OCI-M2 (cell line): ENCODE results near the gene NOSIP.
"Not testable (repeated sequence)": the region's sequence is repeated elsewhere in the genome, so short reads cannot be mapped to it uniquely, and the experiment has no call there.

Source experiments
- DNase-seq: peaks from one replicate; lab custom pipeline; 2025; ENCODE audit not compliant: unreplicated experiment; lab: John Stamatoyannopoulos, UW

Gene NOSIP, protein sequence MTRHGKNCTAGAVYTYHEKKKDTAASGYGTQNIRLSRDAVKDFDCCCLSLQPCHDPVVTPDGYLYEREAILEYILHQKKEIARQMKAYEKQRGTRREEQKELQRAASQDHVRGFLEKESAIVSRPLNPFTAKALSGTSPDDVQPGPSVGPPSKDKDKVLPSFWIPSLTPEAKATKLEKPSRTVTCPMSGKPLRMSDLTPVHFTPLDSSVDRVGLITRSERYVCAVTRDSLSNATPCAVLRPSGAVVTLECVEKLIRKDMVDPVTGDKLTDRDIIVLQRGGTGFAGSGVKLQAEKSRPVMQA

DNA sequence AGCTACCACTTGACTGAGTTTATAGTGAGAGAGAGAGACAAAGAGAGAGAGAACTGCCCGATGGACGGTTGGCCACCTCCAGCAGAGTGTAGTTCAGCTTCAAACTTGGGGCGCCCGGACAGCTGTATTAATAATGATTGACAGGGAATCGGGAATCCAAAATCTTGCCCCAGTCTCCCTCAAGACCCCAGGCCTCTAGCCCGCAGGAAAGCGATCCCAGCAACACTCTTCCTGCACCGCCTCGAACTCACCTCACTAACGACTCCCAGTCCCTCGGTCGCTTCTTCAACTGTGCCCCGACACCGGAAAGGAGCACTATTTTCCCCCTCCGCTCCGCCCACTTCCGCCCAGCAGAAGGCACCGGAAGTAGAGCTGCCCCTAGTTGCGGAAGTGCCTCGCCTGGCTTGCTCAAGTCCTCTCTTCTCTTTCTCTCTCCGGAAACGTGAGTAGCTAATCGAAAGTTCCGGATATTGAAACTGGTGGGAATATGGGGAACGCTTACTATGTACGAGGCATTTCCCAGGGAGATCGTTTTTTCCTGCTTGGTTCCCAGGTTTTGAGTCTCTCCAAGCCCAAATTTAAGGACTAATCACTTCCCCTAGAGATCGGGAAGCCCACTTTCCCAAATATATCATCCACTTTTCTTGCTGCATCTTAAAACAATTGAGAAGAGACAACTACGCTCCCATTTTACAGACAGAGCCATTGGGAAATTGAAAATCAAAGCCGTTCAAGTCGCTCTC lies at the start of gene NOSIP:
Gene NOSIP (minus strand): TSS at position 293 of the 743 bp plus-strand sequence. CDS start 19,865 bp downstream, outside the sequence.
- peak; percentile 76 for DNase-seq

DNA sequence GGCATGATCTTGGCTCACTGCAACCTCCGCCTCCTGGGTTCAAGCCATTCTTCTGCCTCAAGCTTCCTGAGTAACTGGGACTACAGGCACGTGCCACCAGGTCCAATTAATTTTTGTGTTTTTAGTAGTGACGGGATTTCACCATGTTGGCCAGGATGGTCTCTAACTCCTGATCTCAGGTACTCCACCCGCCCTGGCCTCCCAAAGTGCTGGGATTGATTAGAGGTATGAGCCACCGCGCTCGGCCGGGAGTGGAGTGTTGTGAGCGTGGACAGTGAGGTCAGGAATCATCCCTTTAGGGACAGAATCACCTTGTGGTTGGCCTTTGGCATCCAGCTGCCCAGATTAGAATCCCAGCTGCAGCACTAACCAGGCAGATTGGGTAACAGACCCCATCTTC lies 49.3 kb upstream of the NOSIP start:
- DNase-seq: no peak

DNA sequence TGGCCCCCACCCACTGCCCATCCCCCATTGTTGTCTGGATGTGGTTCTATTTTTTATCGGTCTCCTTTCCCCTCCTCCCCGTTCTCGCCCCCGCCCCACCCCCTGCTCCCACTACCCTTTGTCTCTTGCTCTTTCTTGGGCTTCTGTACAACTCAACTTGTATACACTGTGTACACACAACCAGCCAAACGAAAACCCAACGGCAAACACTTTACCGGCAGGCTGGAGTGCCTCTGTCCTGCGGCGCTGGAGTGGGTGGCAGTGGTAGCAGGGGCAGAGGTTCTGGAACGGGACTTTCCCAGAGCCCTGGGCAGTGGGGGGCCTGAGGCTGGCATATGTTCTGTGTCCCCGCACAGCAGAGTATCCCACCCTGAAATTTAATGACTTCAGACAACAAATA lies 45.9 kb upstream of the NOSIP start:
- DNase-seq: no peak

DNA sequence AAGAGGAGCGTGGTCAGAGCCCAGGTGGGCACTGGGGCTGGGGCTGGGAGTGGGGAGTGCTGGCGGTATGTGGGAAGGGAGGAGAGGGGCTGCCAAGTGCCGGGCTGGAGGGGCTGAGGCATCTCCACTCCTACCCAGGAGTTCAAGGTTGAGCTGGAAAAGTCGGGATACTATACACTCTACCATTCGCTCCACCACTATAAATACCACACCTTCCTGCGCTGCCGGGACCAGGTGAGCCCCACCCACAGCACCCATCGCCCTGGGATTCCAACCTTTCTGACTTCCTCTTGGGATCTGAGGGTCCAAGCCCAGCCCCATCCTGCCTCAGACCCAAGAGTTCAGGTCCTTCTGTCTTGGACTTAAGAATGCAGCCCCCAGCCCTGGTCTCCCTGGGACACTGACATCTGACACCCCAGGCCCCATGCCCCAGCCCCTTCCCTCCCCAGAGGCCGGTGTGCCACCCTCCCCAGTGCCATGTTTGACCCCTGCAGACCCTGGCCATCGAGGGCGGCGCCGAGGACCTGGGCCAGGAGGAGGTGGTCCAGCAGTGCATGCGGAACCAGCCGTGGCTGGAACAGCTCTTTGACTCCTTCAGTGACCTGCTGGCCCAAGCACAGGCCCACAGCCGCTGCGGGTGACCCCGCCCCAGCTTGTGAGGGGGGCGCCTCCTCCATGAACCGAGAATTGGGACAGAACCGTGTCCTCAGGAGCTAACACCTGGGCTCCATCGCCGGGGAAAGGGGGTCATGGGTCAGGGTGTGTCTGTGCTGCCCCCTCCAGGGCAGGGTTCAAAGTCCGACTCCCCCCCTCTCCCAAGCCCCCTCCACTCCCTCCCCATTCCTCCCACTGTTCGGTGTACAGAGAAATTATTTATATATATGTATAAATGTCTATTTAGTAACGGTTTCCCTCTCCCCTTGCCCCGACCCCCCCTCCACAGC lies 44.9 kb upstream of the NOSIP start:
- DNase-seq: no peak

DNA sequence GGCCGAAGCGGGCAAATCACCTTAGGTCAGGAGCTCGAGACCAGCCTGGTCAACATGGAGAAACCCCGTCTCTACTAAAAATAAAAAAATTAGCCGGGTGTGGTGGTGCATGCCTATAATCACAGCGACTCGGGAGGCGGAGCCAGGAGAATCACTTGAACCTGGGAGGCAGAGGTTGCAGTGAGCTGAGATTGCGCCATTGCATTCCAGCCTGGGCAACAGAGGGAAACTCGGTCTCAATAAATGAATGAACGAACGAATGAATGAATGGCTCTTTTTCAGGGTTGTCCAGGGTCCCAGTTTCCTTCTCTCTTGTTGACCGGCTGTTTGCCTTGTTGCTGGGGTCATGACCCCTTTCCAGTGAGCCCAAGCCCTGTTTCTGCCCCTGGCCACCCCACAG lies 37.5 kb upstream of the NOSIP start:
- DNase-seq: not testable (repeated sequence)

DNA sequence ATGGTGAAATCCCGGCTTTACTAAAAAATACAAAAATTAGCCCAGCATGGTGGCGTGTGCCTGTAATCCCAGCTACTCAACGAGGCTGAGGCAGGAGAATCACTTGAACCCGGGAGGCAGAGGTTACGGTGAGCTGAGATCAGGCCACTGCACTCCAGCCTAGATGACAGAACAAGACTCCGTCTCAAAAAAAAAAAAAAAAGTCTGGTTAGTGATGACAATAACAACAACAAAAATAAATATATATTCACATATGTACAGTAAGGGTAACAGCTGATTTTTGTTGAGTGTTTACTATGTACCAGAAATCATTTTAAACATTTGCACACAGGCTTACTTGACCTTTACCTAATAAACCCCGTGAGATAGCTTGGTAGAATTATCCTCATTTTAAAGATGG lies 36.6 kb upstream of the NOSIP start:
- no peak for DNase-seq

DNA sequence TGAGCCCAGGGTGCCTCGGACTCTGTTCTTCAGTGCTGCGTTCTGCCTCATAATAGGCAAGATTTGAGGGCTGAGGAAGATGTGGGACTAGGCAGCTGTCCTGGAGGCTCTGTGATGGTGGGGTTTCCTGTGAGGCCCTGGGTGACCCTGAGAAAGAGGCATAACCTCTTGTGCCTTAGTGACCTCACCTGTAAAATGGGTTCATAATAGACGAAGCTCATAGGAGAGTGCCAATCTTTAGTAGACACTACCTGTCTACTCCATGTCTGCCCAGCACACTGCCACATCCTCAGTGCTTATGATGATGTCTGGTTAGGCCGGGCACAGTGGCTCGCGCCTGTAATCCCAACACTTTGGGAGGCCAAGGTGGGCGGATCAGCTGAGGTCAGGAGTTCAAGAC lies 36.2 kb upstream of the NOSIP start:
- DNase-seq: no peak

DNA sequence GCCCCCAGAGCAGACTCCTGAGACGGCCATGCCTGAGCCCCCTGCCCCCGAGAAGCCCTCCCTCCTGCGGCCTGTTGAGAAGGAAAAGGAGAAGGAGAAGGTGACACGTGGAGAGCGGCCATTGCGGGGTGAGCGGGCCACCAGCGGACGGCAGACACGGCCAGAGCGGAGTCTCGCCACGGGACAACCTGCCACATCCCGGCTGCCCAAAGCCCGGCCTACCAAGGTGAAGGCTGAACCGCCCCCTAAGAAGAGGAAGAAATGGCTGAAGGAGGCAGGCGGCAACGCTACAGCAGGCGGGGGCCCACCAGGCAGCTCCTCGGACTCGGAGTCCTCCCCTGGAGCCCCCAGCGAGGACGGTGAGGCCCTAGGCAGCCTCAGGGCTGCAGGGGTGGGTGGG lies 35.5 kb upstream of the NOSIP start:
- no peak for DNase-seq

DNA sequence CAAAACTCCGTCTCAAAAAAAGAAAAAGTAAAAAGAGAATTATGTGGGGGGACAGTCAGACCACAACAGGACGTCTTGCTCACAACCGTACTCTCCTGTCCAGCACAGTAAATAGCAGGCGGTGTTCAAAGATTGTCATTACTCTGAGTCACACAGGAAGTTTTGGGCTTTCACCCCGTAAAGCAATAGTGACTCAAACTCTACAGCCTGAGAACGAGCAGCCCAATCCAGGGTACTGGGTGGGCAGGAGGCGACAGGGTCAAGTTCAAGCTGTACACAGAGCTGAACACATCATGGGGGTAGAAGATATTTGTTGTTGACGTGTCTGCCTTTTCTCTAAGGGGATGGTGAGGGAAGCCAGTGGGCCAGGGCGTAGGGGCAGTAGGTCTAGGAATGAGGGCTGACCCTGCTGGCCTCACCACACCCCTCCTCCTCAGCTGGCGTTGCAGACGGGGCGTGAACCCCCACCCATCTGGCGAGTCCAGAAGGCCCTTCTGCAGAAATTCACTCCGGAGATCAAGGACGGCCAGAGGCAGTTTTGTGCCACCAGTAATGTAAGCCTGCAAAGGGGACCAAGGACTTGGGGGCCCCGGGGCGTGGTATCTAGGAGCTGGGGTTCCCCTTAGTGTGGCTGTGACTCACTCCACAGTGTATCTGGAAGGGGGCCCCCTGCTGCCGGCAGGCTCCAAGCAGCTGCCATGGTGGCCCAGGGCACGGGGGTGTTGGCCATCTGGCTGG lies 33.9 kb upstream of the NOSIP start:
- DNase-seq: no peak

DNA sequence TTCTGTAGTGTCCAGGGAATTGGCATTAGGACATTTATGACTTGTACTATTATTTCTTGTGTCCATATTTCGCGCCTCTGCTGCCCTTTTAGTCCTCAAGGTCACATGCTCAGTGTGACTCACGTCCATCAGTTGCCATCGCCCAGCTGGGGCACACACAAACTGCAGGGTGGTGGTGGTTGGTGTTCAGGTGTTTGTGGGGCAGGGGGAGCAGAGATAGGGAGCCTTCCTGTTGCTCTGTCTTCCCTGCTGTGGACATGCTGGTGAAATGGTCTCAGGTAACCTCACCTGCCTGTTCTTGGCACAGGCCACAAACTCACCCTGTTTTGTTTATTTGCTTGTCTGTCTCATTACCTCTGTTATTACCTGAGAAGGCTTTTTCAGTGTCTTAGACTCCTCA lies 33.0 kb upstream of the NOSIP start:
- no peak for DNase-seq

DNA sequence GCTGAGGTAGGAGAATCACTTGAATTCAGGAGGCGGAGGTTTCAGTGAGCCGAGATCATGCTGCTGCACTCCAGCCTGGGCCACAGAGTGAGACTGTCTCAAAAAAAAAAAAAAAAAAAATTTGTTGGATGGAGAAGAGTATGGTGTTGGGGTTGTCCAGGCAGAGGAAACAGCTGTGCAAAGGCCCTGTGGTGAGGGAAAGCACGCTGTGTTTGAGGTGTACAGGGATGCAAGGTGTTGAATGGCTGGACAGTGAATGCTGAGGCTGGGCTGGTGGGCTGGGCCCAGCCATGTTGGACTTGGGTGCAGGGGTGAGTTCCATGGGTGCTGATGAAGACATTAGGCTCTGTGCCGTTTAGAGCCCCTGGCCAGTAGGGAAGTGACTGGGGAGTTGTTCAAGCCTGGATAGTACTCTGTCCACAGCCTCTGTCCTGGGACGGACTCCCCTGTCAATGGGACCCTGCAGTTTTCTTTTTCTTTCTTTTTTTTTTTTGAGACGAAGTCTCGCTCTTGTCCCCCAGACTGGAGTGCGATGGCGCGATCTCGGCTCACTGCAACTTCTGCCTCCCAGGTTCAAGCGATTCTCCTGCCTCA lies 29.2 kb upstream of the NOSIP start:
- DNase-seq: no peak

DNA sequence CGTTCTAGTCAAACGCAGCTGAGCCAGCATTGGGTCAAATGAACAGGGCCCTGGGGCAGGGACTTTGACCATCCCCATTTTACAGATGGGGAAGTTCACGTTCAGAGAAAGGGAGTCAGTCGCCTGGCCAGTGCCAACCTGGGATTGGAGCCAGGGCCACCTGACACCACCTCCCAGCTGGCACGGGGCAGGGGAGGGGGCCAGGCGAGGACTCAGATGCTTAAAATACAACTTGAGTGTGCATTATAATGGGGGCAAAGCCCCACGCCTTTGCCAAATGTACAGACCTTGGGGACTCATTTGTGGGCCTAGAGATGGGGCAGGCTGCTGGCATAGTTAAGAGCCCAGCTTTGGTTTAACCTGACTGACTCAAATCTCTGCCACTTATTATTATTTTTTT lies 25.2 kb upstream of the NOSIP start:
- DNase-seq: no peak

DNA sequence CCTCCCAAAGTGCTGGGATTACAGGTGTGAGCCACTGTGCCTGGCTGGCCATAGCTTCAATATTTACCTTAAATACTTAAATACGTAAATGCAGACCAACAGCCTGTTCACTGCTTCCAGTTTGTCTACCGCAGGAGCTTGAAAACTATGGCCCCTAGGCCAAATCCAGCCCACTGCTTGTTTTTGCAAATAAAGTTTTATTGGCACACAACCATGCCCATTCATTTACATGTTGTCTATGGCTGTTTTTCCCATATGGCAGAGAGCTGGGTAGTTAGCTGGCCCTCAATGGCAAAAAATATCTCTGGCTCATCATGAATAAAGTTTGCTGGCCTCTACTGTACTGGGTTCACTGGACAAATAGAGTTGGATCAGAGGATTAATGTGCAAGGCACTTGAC lies 22.4 kb upstream of the NOSIP start:
- no peak for DNase-seq

DNA sequence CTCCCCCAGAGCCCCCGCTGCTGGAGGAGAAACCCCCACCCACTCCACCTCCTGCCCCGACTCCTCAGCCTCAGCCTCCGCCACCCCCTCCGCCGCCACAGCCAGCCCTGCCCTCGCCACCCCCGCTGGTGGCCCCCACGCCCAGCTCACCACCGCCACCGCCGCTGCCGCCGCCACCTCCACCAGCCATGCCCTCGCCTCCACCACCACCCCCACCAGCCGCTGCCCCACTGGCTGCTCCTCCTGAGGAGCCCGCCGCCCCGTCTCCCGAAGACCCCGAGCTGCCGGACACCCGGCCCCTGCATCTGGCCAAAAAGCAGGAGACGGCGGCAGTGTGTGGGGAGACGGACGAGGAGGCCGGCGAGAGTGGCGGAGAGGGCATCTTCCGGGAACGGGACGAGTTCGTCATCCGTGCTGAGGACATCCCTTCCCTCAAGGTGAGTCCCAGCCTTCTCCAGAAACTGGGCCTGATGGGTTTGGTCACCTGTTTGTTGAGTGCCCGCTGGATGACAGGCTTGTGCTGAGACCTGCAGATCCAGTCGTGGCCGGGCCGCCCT lies 21.2 kb upstream of the NOSIP start:
- no peak for DNase-seq

DNA sequence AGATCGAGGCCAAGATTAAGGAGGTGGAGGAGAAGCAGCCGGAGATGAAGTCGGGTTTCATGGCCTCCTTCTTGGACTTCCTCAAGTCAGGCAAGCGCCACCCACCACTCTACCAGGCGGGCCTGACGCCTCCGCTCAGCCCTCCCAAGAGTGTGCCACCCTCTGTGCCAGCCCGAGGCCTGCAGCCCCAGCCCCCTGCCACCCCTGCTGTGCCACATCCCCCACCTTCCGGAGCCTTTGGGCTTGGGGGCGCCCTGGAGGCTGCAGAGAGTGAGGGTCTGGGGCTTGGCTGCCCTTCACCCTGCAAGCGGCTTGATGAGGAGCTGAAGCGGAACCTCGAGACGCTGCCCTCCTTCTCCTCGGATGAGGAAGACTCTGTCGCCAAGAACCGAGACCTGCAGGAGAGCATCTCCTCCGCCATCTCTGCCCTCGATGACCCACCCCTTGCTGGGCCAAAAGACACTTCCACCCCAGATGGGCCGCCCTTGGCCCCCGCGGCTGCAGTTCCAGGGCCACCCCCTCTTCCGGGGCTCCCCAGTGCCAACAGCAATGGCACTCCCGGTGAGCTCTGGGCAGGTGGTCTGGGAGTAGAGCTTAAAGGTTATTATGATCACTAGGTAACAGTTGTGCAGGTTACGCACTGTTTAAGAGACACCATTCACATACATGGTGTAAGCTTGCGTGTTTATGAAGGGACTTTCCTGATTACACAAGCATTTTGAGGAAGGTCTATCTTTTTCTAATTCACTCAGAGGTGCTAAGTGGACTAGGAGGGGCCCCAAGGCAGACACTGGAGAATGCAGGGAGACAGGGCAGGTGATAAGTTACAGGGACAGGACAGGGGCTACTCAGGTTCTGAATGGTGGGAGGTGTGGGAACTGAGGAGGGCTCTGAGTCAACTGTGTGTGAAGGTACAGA lies 19.3 kb upstream of the NOSIP start:
- DNase-seq: no peak

DNA sequence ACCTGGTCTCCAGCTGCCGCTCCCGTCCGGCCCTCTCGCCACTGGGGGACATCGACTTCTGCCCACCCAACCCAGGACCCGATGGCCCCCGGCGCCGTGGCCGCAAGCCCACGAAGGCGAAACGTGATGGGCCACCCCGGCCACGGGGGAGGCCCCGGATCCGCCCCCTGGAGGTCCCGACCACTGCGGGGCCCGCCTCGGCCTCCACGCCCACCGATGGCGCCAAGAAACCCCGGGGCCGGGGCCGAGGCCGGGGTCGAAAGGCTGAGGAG lies 17.3 kb upstream of the NOSIP start:
- DNase-seq: no peak

DNA sequence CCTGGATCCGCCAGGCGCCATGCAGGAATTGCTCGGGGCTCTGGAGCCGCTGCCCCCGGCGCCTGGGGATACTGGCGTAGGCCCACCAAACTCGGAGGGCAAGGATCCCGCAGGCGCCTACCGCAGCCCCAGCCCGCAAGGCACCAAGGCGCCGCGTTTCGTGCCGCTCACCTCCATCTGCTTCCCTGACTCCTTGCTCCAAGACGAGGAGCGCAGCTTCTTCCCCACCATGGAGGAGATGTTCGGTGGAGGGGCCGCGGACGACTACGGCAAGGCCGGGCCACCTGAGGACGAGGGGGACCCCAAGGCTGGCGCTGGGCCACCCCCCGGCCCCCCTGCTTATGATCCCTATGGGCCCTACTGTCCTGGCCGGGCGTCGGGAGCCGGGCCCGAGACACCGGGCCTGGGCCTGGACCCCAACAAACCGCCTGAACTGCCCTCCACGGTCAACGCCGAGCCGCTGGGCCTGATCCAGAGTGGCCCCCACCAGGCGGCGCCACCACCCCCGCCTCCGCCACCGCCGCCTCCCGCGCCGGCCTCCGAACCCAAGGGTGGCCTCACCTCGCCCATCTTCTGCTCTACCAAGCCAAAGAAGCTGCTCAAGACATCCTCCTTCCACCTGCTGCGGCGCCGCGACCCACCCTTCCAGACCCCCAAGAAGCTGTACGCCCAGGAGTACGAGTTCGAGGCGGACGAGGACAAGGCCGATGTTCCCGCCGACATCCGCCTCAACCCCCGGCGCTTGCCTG lies 16.8 kb upstream of the NOSIP start:
- DNase-seq: no peak

DNA sequence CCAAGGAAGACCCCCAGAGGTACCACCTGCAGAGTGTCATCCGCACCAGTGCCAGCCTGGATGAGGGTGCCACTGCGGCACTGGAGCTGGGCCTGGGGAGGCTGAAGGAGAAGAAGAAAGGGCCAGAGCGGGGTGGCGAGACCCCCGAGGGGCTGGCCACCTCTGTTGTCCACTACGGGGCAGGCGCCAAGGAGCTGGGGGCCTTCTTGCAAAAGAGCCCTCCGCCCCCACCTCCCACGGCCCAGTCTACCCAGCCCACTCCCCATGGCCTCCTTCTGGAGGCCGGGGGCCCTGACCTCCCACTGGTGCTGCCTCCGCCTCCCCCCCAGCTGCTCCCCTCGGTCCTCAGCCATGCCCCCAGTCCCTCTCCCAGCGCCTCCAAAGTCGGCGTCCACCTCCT lies 16.1 kb upstream of the NOSIP start:
- DNase-seq: no peak
